COLO829 (cell line): Measurements from ENCODE around the gene ACACB.
A peak's percentile ranks its signal among the peaks of the same experiment; 100 is the strongest.

Source experiments
- DNase-seq: peaks from one replicate; pipeline ENCODE4 v3.0.0; 2012; ENCODE audit warnings: low spot score

ACACB gene

GRCh38 chr12:109258607-109259544, 142.5 kb downstream of the ACACB start:
- DNase-seq = no peak

GRCh38 chr12:109259545-109259895, 143.1 kb downstream of the ACACB start:
- DNase-seq = no peak

GRCh38 chr12:109261087-109261486, 144.7 kb downstream of the ACACB start:
- no peak for DNase-seq

- DNase-seq = no peak
These were observed 145.6 kb downstream of the ACACB start for GRCh38 chr12:109261939-109262338.

DNA sequence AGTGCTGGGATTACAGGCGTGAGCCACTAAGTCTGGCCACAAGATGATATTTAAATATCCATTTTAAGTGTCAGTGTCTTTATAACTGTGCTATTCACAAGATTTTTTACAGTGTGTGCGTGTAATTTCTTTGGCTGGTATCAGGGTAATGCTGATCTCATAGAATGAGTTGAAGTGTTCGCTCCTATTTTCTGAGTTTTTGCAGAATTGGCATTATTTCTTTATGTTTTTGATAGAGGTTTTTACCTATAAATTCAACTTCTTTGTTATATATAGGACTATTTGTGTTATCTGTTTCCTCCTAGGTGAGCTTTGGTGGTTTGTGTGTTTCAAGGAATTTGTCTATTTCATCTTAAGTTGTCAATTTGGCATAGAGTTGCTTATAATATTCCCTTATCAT, 147.1 kb downstream of the ACACB start:
- DNase-seq = no peak

- DNase-seq = peak; percentile 80
These were observed 147.9 kb downstream of the ACACB start for GRCh38 chr12:109264095-109264942.

GRCh38 chr12:109264943-109265650, 148.7 kb downstream of the ACACB start:
- DNase-seq = no peak

GRCh38 chr12:109266106-109266879, 149.9 kb downstream of the ACACB start:
- no peak for DNase-seq

DNA sequence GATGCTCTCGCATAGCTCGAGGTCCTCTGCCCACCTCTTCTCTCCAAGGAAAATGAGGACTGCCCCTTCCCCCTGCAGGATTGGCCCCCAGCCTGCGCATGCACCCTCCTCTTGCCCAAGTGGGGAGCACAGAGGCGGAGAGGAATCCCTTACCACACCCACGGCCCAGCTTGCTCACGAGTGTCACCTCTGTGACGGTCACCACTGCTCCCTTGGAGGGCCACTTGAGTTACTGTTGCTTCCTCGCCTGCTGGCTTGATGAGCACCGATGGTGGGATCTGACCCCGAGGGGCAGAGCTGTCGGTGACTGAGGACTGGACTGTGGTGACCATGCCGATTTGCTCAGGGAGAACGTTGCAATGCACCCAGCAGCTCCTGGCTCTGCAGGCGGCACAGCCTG, 151.0 kb downstream of the ACACB start:
- DNase-seq = no peak

DNA sequence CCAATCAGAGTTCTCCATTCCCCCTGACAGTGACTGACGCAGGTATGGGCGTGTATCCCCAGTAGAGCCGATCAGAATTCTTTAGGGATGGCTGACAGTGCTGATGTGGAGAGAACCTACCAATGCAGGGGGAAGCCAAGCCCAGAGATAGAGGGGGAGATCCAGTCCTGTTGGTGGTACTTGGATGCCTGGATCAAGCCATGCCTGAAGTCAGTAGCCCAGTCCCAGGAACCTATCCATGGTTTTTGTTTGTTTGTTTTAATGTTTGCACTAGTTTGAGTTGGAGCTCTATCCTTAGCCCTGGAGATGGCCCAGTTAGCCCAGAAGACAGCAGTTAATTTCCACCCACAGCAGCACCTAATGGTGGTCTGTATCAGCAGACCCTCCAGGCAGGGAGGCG, 152.5 kb downstream of the ACACB start:
- no peak for DNase-seq

- no peak for DNase-seq
These were observed 153.0 kb downstream of the ACACB start for GRCh38 chr12:109269428-109269827.

DNA sequence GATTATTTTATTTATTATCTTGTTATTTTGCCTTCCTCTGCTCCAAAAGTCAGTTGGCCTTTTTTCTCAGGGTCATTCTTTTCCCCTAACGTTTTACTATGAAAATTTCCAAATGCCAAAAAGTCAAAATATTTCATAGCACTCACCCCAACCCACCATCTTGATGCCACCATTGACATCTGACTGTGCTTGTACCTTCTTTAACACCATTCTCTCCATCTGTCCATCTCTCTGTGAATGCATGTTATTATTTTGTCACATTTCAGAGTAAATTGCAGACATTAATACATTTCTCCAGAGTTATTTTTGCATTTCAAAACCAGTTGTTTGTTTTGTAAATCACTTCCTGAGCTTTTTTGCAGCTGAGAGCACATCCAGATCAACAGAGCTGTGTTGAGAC, 154.1 kb downstream of the ACACB start:
- DNase-seq = no peak

DNA sequence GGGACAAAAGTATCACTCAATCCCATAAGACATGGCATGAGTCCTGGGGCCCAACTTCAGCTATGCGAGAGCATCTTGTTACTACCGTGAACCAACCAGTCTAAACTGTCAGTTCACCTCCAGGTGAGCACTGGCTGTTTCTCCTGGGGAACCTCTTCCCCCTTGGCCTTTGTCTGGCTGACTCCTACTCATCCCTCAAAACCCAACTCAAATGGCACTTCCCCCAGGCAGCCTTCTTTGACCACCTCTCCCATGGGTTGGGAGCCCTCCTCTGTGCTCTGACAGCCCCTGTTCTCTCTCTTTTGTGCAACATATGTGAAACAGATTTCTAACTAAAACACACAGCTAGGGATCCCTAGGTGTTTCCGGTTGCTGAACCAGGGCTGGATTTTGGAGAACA, 155.0 kb downstream of the ACACB start:
- DNase-seq = no peak

GRCh38 chr12:109273354-109273753, 157.0 kb downstream of the ACACB start:
- DNase-seq = no peak

GRCh38 chr12:109274381-109274780, 158.0 kb downstream of the ACACB start:
- DNase-seq = no peak

DNA sequence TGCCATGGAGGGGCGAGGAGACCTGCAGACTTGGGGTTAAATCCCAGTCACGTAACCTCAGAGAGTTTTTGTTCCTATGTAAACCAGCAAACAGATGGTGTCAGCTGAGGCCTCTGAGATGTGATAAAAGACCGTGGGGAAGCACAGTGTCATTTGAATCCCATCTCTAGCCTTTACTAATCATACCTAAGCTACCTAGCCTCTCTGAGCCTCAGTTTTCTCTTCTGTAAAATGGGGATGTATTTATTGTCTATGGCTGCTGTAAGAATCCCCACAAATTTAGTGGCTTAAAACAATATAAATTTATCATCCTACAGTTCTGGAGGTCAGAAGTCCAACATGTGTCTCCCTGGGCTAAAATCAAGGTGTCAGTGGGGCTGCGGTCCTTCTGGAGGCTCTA, 158.8 kb downstream of the ACACB start:
- DNase-seq = no peak

DNA sequence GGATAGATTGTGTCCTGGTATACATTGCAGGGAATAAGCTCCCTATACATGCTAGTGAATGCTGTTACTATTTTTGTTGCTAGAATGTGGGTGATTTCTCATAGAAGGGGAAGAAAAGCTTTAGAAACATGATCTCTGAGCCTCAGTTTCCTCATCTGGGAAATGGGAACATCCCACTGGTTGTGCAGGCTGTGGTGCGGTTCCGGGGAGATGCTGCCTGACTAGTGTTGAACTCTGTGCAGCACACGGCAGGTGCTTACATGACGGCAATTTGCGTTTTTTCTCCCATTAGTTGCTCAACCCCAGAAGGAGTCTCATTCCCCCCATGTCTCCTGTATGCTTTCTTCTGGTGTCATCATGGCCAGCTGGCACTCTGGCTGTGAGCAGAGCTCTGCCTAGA, 159.8 kb downstream of the ACACB start:
- DNase-seq = no peak

- no peak for DNase-seq
These were observed 161.0 kb downstream of the ACACB start for GRCh38 chr12:109277255-109277898.

DNA sequence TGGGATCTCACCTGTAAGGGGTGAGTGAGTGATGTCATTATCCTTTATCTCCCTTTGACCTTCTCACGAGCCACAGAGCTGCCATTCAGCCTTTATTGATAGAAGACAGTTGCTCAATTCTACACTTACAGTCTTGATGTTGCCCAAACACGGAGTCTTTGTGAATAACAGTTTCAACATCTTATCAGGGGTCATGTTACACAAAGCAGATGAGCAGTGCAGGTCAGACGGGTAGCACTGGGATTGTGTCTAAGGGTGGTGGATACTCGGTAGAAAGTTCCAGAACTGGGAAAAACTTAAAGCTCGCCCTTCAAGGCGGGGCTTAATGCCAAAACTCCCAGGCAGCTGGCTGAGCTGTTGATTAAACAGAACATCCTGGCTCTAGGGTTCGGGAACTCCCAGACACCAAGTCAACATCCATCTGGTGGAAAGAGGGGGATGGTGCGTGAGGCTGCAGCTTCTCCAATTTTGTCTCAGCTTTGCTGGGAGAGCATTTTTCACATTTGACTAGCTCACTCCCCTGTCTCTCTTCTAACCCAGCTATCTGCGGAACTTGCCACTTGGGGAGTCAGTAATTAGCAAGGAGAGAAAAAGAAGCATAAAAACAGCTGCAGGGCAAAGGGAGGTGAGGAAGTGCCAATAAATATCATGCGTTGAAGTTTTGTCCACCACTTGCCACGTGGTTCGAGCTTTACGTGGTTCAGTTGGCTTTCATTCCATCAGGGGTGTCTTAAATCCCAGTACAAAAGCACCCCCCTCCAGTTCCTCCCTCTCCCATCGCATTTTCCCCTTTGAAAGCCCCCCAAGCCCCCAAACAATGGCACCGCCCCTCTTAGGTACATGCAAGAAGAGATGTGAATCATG, 161.7 kb downstream of the ACACB start:
- DNase-seq = no peak

DNA sequence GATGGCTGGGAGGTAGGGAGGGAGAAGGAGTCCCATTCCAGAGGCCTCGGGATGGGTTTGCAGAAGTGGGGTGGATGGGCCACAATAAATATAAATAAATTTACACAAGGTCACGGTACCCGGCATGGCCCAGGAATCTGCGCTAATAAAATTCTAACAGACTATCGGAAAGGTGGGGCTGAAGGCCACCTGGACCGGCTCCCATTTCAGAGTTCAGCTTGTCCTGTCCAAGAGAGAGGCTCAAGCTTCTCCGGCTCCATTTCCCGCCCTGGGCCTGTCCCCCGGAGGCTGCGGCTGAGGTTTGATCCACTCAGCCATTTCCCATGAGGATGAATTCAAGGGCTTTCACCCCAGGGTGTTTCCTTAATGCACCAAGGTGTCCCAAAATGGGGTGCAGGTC, 162.5 kb downstream of the ACACB start:
- no peak for DNase-seq
